Rectal smooth muscle tissue (tissue), 1 donor: ENCODE measurements around the gene AFP.

Experiments
- H3K27ac ChIP-seq: one replicate; pipeline ENCODE4 v1.7.0; 2013; ENCODE audit warnings: low read depth, low read length, inconsistent platforms
- H3K27me3 ChIP-seq: one replicate; pipeline ENCODE4 v1.7.0; 2013; ENCODE audit warnings: low read length; ENCODE audit not compliant: control insufficient read depth, insufficient read depth
- H3K36me3 ChIP-seq: one replicate; pipeline ENCODE4 v1.7.0; 2013; ENCODE audit warnings: low read length; ENCODE audit not compliant: control insufficient read depth, insufficient read depth
- H3K4me1 ChIP-seq: one replicate; pipeline ENCODE4 v1.7.0; 2013; ENCODE audit warnings: low read length; ENCODE audit not compliant: control insufficient read depth, insufficient read depth
- H3K4me3 ChIP-seq: one replicate; pipeline ENCODE4 v1.7.0; 2013; ENCODE audit warnings: low read length
- H3K9ac ChIP-seq: one replicate; pipeline ENCODE4 v1.7.0; 2013; ENCODE audit warnings: low read length

AFP gene

GRCh38 chr4:73433140-73433539, 2.9 kb upstream of the AFP start:
- Histone ChIP-seq H3K27me3 (no peaks in the 10 kb centered on the region), H3K9ac (no peak overlapping the region), H3K36me3 (no peaks in the 10 kb centered on the region), H3K4me3 (no peak overlapping the region), H3K27ac (no peak overlapping the region), H3K4me1 (no peaks in the 10 kb centered on the region)

- Histone ChIP-seq H3K27me3 (no peaks in the 10 kb centered on the region), H3K4me1 (no peaks in the 10 kb centered on the region), H3K4me3 (no peak overlapping the region), H3K9ac (no peak overlapping the region), H3K27ac (no peak overlapping the region), H3K36me3 (no peaks in the 10 kb centered on the region)
Observed at GRCh38 chr4:73434311-73434710, 1.7 kb upstream of the AFP start.

GRCh38 chr4:73436674-73437557, 895 bp downstream of the AFP start:
- H3K4me1 ChIP-seq, result no peaks in the 10 kb centered on the region
- H3K36me3 ChIP-seq, result no peaks in the 10 kb centered on the region
- H3K27ac ChIP-seq, result no peak overlapping the region
- H3K27me3 ChIP-seq, result no peaks in the 10 kb centered on the region
- H3K9ac ChIP-seq, result no peak overlapping the region
- no peak overlapping the region for H3K4me3 ChIP-seq

DNA sequence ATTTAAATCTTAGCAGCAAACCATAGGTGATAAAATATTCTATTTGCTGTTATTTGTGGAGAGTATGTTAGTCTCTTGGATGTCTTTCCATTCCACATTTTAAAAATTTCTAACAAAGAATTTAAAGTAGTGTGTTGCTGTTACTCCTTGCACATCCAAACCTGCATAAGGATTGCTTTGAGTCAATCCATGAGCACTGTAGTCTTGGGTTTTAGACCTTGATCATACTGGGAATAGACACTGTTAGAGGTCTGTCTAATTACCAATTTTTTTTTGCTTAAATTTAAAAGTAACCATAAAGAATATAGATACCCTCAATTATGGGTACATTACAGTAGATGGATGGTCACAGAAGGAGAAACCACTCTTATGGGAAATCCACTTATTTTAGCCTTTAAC, 1.5 kb downstream of the AFP start:
- Histone ChIP-seq H3K4me3 (no peak overlapping the region), H3K36me3 (no peaks in the 10 kb centered on the region), H3K4me1 (no peaks in the 10 kb centered on the region), H3K9ac (no peak overlapping the region), H3K27me3 (no peaks in the 10 kb centered on the region), H3K27ac (no peak overlapping the region)

DNA sequence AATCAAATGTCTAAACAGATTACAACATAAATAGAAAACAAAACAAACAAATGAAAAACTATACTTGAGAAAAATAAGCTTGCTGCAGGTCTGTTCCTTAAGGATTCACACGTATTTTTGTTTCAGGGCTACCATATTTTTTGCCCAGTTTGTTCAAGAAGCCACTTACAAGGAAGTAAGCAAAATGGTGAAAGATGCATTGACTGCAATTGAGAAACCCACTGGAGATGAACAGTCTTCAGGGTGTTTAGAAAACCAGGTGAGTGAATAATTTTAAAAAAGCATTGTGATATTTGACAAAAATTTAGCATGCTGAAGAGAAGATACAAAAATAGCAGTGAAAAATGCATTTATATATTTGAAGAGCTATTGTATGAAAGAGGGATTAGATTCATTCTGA, 2.0 kb downstream of the AFP start:
- Histone ChIP-seq H3K27ac (no peak overlapping the region), H3K9ac (no peak overlapping the region), H3K4me3 (no peak overlapping the region), H3K36me3 (no peaks in the 10 kb centered on the region), H3K27me3 (no peaks in the 10 kb centered on the region), H3K4me1 (no peaks in the 10 kb centered on the region)

DNA sequence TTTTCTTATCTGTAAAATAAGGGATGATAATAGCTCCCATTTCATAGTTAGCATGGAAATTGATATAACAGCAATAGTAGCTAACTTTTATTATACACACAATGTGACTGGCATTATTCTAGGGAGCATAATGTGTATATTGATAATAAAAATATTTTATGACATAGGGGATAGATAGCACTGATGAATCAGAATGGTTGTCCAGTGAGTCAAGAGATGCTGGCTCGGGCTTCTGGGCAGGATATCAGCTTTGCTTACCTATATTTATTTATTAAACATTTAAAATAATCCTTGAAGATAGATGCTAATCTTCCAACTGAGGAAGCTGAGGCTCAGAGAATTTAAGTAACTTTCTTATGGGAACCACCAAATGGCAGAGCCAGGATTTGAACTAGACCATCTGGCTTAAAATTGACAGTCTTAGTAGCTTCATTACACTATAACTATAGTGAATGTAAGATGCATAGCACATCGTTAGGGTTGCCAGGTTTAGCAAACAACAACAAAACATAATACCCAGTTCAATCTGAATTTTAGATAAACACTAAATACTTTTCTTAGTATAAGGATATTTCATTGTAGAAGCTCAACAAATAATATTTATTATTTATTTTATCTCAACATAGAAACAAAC, 2.7 kb downstream of the AFP start:
- Histone ChIP-seq H3K4me3 (no peak overlapping the region), H3K27ac (no peak overlapping the region), H3K36me3 (no peaks in the 10 kb centered on the region), H3K9ac (no peak overlapping the region), H3K4me1 (no peaks in the 10 kb centered on the region), H3K27me3 (no peaks in the 10 kb centered on the region)

GRCh38 chr4:73439445-73439844, 3.4 kb downstream of the AFP start:
- Histone ChIP-seq H3K4me3 (no peak overlapping the region), H3K36me3 (no peaks in the 10 kb centered on the region), H3K27me3 (no peaks in the 10 kb centered on the region), H3K9ac (no peak overlapping the region), H3K27ac (no peak overlapping the region), H3K4me1 (no peaks in the 10 kb centered on the region)

GRCh38 chr4:73439991-73440390, 4.0 kb downstream of the AFP start:
- H3K36me3 ChIP-seq, result no peaks in the 10 kb centered on the region
- no peaks in the 10 kb centered on the region for H3K4me1 ChIP-seq
- H3K27me3 ChIP-seq, result no peaks in the 10 kb centered on the region
- no peak overlapping the region for H3K27ac ChIP-seq
- no peak overlapping the region for H3K4me3 ChIP-seq
- H3K9ac ChIP-seq, result no peak overlapping the region

- no peaks in the 10 kb centered on the region for H3K36me3 ChIP-seq
- H3K4me3 ChIP-seq, result no peak overlapping the region
- no peak overlapping the region for H3K9ac ChIP-seq
- no peaks in the 10 kb centered on the region for H3K27me3 ChIP-seq
- no peak overlapping the region for H3K27ac ChIP-seq
- no peaks in the 10 kb centered on the region for H3K4me1 ChIP-seq
Observed at GRCh38 chr4:73440653-73441052, 4.6 kb downstream of the AFP start.

DNA sequence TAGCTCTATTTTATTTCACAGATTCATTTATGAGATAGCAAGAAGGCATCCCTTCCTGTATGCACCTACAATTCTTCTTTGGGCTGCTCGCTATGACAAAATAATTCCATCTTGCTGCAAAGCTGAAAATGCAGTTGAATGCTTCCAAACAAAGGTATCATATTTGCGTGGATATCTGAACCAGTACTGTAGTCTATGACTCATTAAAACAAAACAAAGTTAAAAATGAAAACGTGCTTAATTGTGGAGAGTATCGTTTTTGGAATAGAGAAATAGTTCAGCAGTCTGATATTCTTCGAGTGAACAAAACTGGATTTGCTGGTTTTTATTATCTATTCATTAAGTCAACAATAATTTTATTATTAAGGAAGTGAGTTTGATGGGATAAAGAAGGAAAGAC, 6.3 kb downstream of the AFP start:
- H3K36me3 ChIP-seq, result no peaks in the 10 kb centered on the region
- H3K4me1 ChIP-seq, result no peaks in the 10 kb centered on the region
- H3K27me3 ChIP-seq, result no peaks in the 10 kb centered on the region
- no peak overlapping the region for H3K9ac ChIP-seq
- H3K27ac ChIP-seq, result no peak overlapping the region
- no peak overlapping the region for H3K4me3 ChIP-seq

DNA sequence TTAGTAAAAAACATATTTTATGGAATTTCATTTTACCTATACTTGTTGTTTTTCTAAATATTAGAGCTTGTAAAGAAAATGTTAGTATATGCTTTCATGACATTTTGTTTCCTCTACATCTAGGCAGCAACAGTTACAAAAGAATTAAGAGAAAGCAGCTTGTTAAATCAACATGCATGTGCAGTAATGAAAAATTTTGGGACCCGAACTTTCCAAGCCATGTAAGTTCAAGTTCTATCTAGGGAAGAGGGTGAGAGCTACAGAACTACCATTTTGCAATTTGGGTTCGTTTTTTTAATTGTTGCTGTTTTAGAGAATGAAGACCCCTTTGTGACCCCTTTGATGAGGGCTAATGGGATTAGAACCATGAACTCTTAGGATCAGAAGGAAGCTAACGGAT, 7.2 kb downstream of the AFP start:
- Histone ChIP-seq H3K27ac (no peak overlapping the region), H3K4me1 (no peaks in the 10 kb centered on the region), H3K36me3 (no peaks in the 10 kb centered on the region), H3K9ac (no peak overlapping the region), H3K27me3 (no peaks in the 10 kb centered on the region), H3K4me3 (no peak overlapping the region)

GRCh38 chr4:73445383-73446335, 9.6 kb downstream of the AFP start:
- H3K4me3 ChIP-seq, result no peak overlapping the region
- H3K4me1 ChIP-seq, result no peaks in the 10 kb centered on the region
- no peaks in the 10 kb centered on the region for H3K27me3 ChIP-seq
- H3K27ac ChIP-seq, result no peak overlapping the region
- no peak overlapping the region for H3K9ac ChIP-seq
- H3K36me3 ChIP-seq, result no peaks in the 10 kb centered on the region
